Small intestine (tissue), 7 donors: Measurements from ENCODE around the gene CALCOCO2. TPM values are rescaled to one million over a fixed set of nuclear protein-coding genes. Genes with fewer than 3 reads are reported as not detected.
"Not testable (repeated sequence)": the region's sequence is repeated elsewhere in the genome, so short reads cannot be mapped to it uniquely, and the experiment has no call there.

Experiments
- DNase-seq, 2 donors: peaks; one replicate each; pipeline versions ENCODE4 v3.0.0 to v3.0.0-alpha.2; 2013
- FAIRE-seq: peaks from 2 replicates; lab custom pipeline; 2012; peaks lifted over from hg19 to GRCh38; lab: Jason Lieb, UNC
- H3K27ac ChIP-seq, 3 donors: one replicate each; pipeline ENCODE4 v1.5.1; 2013; ENCODE audit warnings: low read length in 2 of 3, mild to moderate bottlenecking in 2 of 3, control low read depth in 1 of 3, inconsistent platforms in 1 of 3, low read depth in 1 of 3, moderate library complexity in 1 of 3
- H3K27me3 ChIP-seq, 3 donors: one replicate each; pipeline ENCODE4 v1.6.1; 2013; ENCODE audit warnings: low read length in 3 of 3, inconsistent platforms in 1 of 3; ENCODE audit not compliant: control insufficient read depth in 3 of 3, insufficient read depth in 3 of 3
- H3K36me3 ChIP-seq, 3 donors: one replicate each; pipeline ENCODE4 v1.6.1; 2013; ENCODE audit warnings: low read length in 3 of 3, inconsistent platforms in 1 of 3, low read depth in 1 of 3, mild to moderate bottlenecking in 1 of 3, moderate library complexity in 1 of 3; ENCODE audit not compliant: control insufficient read depth in 3 of 3, insufficient read depth in 2 of 3
- H3K4me1 ChIP-seq, 3 donors: one replicate each; pipeline ENCODE4 v1.6.1; 2013; ENCODE audit warnings: low read length in 2 of 3, inconsistent platforms in 1 of 3, low read depth in 1 of 3, mild to moderate bottlenecking in 1 of 3, moderate library complexity in 1 of 3; ENCODE audit not compliant: control insufficient read depth in 3 of 3, insufficient read depth in 2 of 3
- H3K4me3 ChIP-seq, 3 donors: one replicate each; pipeline ENCODE4 v1.5.1; 2013; ENCODE audit warnings: low read length in 3 of 3, control low read depth in 1 of 3, inconsistent platforms in 1 of 3, low read depth in 1 of 3, mild to moderate bottlenecking in 1 of 3, moderate library complexity in 1 of 3
- H3K9me3 ChIP-seq, 2 donors: one replicate each; pipeline ENCODE4 v1.6.1; 2013; ENCODE audit warnings: low read depth in 1 of 2, low read length in 1 of 2; ENCODE audit not compliant: control insufficient read depth in 2 of 2, insufficient read depth in 1 of 2
- WGBS, 3 donors: extraction: QIAGEN DNeasy Blood & Tissue Kit; methylation state at CpG; one replicate each; pipeline ENCODE4 v1.1.7; 2013; 5-methylcytosine and 5-hydroxymethylcytosine counted together
- polyA plus RNA-seq, 4 donors: library from polyadenylated mRNA; stranded (reverse) in 3 of 4; unstranded in 1 of 4; fragments of 200-250 nt in 3 of 4; fragments of 120-200 nt in 1 of 4; gene quantifications; one replicate each; pipeline versions ENCODE4 v1.2.1 to v1.2.3, GENCODE V29; 2013
- donor health status: healthy with polysubstance abuse.
- donor health status: control.
- donor health status: control.
- donor health status: Bipolar disorder and iron deficiency.
- donor health status: healthy.

Gene CALCOCO2
- polyA plus RNA-seq, 4 donors: 72.1 to 170 (median 87.8) TPM

GRCh38 chr17:48856122-48856821 is 25.4 kb downstream of the CALCOCO2 start:
- H3K4me3 ChIP-seq: no peak overlapping the region
- peaks cover 0 to 39% (median 0%) of the 10 kb centered on the region in 3 donors for H3K4me1 ChIP-seq
- H3K36me3 ChIP-seq: peaks cover 31 to 56% (median 35%) of the 10 kb centered on the region in 3 donors
- FAIRE-seq (no peak), DNase-seq (no peak)
- WGBS, 3 donors: 59 to 65% (median 61%) methylated on average over 3 of the region's 3 CpGs
- no peaks in the 10 kb centered on the region for H3K27me3 ChIP-seq
- no peak overlapping the region for H3K27ac ChIP-seq
- no peaks in the 10 kb centered on the region for H3K9me3 ChIP-seq

DNA sequence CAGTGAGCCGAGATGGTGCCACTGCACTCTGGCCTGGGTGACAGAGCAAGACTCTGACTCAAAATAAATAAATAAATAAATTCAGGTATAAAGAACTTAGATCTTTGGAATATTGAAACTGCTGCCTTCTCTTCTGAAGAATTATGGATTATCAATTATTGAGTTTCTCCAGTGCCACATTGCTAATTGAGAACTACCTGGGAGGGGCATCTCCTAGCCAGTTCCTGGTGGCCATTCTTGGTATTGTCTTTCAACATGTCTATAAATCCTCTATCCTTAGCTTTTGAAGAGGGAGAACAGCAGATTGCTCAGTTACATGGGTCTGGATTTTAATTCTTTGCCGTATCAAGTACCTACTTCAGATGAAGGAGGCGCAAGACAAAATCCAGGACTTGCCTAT is 29.2 kb downstream of the CALCOCO2 start:
- H3K27ac ChIP-seq: no peak overlapping the region
- H3K4me3 ChIP-seq: no peak overlapping the region
- WGBS, 3 donors: 97 to 99% (median 98%) methylated on average over 3 of the region's 3 CpGs
- H3K4me1 ChIP-seq: peaks cover 0 to 11% (median 0%) of the 10 kb centered on the region in 3 donors
- no peaks in the 10 kb centered on the region for H3K27me3 ChIP-seq
- H3K36me3 ChIP-seq: peaks cover 24 to 61% (median 29%) of the 10 kb centered on the region in 3 donors
- no peak for FAIRE-seq
- DNase-seq: no peak
- H3K9me3 ChIP-seq: no peaks in the 10 kb centered on the region

- H3K36me3 ChIP-seq: peaks cover 24 to 61% (median 26%) of the 10 kb centered on the region in 3 donors
- H3K4me1 ChIP-seq: peaks cover 0 to 7% (median 0%) of the 10 kb centered on the region in 3 donors
- H3K27ac ChIP-seq: no peak overlapping the region
- no peak overlapping the region for H3K4me3 ChIP-seq
- 93 to 96% (median 95%) methylated on average over 4 of the region's 4 CpGs for WGBS, 3 donors
- H3K27me3 ChIP-seq: no peaks in the 10 kb centered on the region
- H3K9me3 ChIP-seq: no peaks in the 10 kb centered on the region
- DNase-seq: no peak
- no peak for FAIRE-seq
Measured at GRCh38 chr17:48860456-48860855, 29.6 kb downstream of the CALCOCO2 start.

GRCh38 chr17:48868916-48869500 is 38.2 kb downstream of the CALCOCO2 start:
- DNase-seq (no peak), FAIRE-seq (no peak)
- peaks cover 0 to 13% (median 2%) of the 10 kb centered on the region in 3 donors for H3K36me3 ChIP-seq
- no peaks in the 10 kb centered on the region for H3K9me3 ChIP-seq
- WGBS, 3 donors: 62 to 75% (median 63%) methylated on average over 3 of the region's 3 CpGs
- H3K4me1 ChIP-seq: peaks cover 11 to 49% (median 15%) of the 10 kb centered on the region in 3 donors
- H3K27me3 ChIP-seq: no peaks in the 10 kb centered on the region
- H3K4me3 ChIP-seq: no peak overlapping the region
- peak overlapping the region in 1 of 3 donors; percentile 91 for H3K27ac ChIP-seq

- DNase-seq: peak; percentile 48 to 54
- no peak for FAIRE-seq
- Histone ChIP-seq H3K4me1 (peaks cover 11 to 49% (median 15%) of the 10 kb centered on the region in 3 donors), H3K36me3 (peaks cover 0 to 9% (median 0%) of the 10 kb centered on the region in 3 donors), H3K27ac (peak overlapping the region in 2 of 3 donors; percentile 13 to 91), H3K9me3 (no peaks in the 10 kb centered on the region), H3K27me3 (no peaks in the 10 kb centered on the region), H3K4me3 (no peak overlapping the region)
- 40 to 68% (median 49%) methylated on average over 6 of the region's 6 CpGs for WGBS, 3 donors
Measured at GRCh38 chr17:48869821-48870318, 39.0 kb downstream of the CALCOCO2 start.

DNA sequence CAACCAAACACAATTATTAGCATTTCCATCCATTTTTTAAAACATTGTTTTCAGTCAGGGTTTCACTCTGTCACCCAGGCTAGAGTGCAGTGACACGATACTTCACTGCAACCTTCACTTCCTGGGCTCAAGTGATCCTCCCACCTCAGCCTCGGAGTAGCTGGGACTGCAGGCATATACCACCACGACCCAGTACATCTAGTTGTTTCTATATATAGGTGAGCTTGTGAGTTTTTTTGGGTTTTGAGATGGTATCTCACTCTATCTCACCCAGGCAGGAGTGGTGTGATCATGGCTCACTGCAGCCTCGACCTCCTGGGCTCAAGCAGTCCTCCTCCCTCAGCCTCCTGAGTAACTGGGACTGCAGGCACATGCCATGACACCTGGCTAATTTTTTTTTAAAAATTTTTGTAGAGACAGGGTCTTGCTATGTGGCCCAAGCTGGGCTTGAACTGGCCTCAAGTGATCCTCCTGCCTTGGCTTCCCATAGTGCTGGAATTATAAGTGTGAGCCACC is 40.3 kb downstream of the CALCOCO2 start:
- Histone ChIP-seq H3K4me3 (no peak overlapping the region), H3K9me3 (no peaks in the 10 kb centered on the region), H3K27me3 (no peaks in the 10 kb centered on the region), H3K36me3 (peaks cover 0 to 3% (median 0%) of the 10 kb centered on the region in 3 donors), H3K27ac (peak overlapping the region; percentile 21 to 91 (median 70)), H3K4me1 (peaks cover 11 to 49% (median 15%) of the 10 kb centered on the region in 3 donors)
- WGBS, 3 donors: 48 to 56% (median 48%) methylated on average over 4 of the region's 4 CpGs
- FAIRE-seq: no peak
- DNase-seq: peak in 1 of 2 donors; percentile 7

DNA sequence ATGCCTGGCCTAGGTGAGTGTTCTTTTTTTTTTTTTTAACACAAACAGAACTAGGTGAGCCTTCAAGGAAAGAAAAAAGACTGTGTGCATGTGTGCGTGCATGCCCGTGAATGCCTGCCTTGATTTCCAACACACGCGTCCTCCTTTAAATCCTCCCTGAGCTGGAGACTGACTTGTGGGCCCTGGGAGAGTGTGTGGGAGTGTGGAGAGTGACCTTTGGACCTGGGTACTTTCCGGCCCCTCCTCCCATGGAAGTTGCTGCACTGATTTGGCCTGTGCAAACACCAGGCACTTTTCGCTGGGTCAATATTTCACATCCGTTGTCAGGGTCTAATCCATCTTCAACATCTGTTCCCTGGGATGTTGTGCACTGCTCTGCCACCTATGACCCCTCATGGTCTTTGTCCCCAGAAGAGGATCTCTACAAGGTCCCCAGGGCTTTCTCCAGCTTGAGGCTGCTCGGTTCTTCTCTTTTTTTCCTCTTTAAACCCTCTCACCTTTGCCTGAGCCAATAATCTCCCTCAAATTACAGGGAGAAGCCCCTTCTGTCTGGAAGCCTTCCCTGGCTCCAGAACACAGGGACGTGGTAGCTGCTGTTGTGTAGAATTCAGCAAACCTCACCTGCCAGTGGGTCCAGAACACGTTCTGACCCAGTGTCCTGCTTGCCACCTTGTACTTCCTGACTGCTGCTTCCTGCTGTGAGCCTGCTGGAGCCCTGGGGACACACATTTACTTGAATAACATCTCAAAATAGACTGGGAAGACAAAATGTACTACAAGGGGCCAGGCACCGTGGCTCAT is 40.9 kb downstream of the CALCOCO2 start:
- FAIRE-seq (no peak), DNase-seq (peak; percentile 92 to 95)
- H3K27me3 ChIP-seq: no peaks in the 10 kb centered on the region
- peaks cover 0 to 3% (median 0%) of the 10 kb centered on the region in 3 donors for H3K36me3 ChIP-seq
- peak overlapping the region; percentile 76 to 91 (median 87) for H3K27ac ChIP-seq
- 10 to 43% (median 25%) methylated on average over 11 of the region's 11 CpGs for WGBS, 3 donors
- no peaks in the 10 kb centered on the region for H3K9me3 ChIP-seq
- H3K4me1 ChIP-seq: peaks cover 11 to 49% (median 15%) of the 10 kb centered on the region in 3 donors
- no peak overlapping the region for H3K4me3 ChIP-seq

GRCh38 chr17:48872409-48872808 is 41.6 kb downstream of the CALCOCO2 start:
- H3K4me1 ChIP-seq: peaks cover 11 to 49% (median 15%) of the 10 kb centered on the region in 3 donors

More at GRCh38 chr17:48872409-48872808, 41.6 kb downstream of the CALCOCO2 start:
- not testable (repeated sequence) for H3K27me3 ChIP-seq, FAIRE-seq, H3K9me3 ChIP-seq, H3K4me3 ChIP-seq, H3K36me3 ChIP-seq, DNase-seq
- peak overlapping the region; percentile 76 to 91 (median 87) for H3K27ac ChIP-seq
- 79 to 92% (median 80%) methylated on average over 3 of the region's 3 CpGs for WGBS, 3 donors
